ENCODE measurements around the gene DPH1. TPM values are rescaled to one million over a fixed set of nuclear protein-coding genes. Genes with fewer than 3 reads are reported as not detected.

DPH1 gene
- total RNA-seq, 1 donor from 2014 or later, result 35.1 TPM

DNA sequence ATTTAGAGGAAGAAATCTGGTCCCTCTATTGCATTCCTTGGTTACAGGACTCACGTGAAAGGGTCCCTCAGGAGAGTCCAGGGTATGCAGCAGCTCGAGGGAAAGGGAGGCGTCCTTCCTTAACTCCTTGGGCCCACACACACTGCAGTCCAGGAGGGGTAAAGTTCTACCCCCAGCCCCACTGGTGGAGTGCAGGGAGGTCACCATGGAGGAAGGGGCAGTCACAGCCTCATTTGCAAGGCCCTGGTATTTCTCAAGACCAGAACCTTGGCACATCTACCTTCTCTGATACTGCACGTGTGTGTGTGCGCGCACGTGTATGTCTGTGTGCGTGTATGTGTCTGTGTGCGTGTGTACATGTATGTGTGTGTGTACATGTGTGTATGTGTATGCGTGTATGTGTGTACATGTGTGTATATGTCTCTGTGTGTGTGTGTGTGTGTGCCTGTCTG, 36.0 kb downstream of the DPH1 start:
- Mint-ChIP-seq H3K9me3 (no peaks in the 10 kb centered on the region), H3K36me3 (ENCODE audit: low read depth) (peaks cover 7% of the 10 kb centered on the region), H3K4me3 (peak overlapping the region; percentile 24), H3K4me1 (peaks cover 46% of the 10 kb centered on the region), H3K27me3 (ENCODE audit: low read depth) (peaks cover 18% of the 10 kb centered on the region), H3K27ac (ENCODE audit: unreplicated experiment) (no peak overlapping the region)
- DNase-seq (ENCODE audit: low read depth, low spot score), result no peak
- TF ChIP-seq, protein P1, sequence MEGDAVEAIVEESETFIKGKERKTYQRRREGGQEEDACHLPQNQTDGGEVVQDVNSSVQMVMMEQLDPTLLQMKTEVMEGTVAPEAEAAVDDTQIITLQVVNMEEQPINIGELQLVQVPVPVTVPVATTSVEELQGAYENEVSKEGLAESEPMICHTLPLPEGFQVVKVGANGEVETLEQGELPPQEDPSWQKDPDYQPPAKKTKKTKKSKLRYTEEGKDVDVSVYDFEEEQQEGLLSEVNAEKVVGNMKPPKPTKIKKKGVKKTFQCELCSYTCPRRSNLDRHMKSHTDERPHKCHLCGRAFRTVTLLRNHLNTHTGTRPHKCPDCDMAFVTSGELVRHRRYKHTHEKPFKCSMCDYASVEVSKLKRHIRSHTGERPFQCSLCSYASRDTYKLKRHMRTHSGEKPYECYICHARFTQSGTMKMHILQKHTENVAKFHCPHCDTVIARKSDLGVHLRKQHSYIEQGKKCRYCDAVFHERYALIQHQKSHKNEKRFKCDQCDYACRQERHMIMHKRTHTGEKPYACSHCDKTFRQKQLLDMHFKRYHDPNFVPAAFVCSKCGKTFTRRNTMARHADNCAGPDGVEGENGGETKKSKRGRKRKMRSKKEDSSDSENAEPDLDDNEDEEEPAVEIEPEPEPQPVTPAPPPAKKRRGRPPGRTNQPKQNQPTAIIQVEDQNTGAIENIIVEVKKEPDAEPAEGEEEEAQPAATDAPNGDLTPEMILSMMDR (conservative IDR thresholded peaks at IDR 0.05), result no peak

DNA sequence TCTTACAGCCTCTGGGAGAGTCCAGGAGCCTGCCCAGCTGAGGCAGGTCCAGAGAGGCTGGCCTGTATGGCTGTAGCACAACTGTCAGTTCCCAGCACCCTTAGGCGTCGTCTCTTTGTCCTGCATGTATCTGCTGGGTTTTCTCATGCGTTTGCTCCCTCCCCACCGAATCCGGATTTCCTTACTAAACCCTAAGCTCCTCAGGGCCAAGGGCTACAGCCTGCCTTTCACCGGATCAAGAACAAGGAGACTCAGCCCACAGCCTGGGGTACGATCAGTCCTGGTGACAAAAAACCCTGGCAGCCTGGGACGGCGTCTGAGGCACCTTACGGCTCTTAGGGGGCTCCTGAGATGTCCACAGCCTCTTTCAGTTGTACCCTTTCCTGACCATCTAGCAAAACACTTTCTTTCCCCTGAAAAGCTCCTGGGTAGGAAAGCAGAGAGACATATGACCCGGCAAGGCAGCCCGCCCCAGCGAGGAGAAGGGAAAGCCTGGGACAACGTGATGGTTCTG, 37.2 kb downstream of the DPH1 start:
- Mint-ChIP-seq H3K27ac (ENCODE audit: unreplicated experiment) (peak overlapping the region; percentile 6), H3K27me3 (ENCODE audit: low read depth) (peaks cover 9% of the 10 kb centered on the region), H3K4me1 (peaks cover 43% of the 10 kb centered on the region), H3K9me3 (no peaks in the 10 kb centered on the region), H3K36me3 (ENCODE audit: low read depth) (peaks cover 4% of the 10 kb centered on the region), H3K4me3 (peak overlapping the region; percentile 51)
- TF ChIP-seq, protein P1 (conservative IDR thresholded peaks at IDR 0.05), result no peak
- no peak for DNase-seq (ENCODE audit: low read depth, low spot score)

DNA sequence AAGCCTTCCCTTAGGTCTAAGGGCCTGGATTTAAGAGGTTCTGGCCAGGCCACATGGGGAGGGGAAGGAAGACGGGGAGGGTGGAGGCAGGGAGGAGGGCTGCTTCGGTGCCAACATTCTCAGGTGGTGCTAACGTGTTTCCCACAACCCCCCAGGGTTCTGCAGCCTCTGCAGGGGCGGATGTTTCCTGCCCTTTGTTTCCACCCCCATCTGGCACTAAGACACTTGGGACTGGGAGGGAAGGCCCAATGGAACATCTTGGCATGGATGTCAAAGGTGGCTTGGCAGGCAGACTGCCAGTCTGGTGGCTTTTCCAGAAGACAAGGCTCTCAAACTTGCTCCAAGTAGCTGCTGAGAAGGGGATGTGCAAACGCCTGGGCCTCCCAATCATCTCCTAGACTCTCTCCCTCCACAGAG, 37.7 kb downstream of the DPH1 start:
- Mint-ChIP-seq H3K4me1 (peaks cover 38% of the 10 kb centered on the region), H3K9me3 (no peaks in the 10 kb centered on the region), H3K4me3 (no peak overlapping the region), H3K27ac (ENCODE audit: unreplicated experiment) (no peak overlapping the region), H3K36me3 (ENCODE audit: low read depth) (peaks cover 2% of the 10 kb centered on the region), H3K27me3 (ENCODE audit: low read depth) (peaks cover 4% of the 10 kb centered on the region)
- no peak for DNase-seq (ENCODE audit: low read depth, low spot score)
- TF ChIP-seq, protein P1 (conservative IDR thresholded peaks at IDR 0.05), result no peak

DNA sequence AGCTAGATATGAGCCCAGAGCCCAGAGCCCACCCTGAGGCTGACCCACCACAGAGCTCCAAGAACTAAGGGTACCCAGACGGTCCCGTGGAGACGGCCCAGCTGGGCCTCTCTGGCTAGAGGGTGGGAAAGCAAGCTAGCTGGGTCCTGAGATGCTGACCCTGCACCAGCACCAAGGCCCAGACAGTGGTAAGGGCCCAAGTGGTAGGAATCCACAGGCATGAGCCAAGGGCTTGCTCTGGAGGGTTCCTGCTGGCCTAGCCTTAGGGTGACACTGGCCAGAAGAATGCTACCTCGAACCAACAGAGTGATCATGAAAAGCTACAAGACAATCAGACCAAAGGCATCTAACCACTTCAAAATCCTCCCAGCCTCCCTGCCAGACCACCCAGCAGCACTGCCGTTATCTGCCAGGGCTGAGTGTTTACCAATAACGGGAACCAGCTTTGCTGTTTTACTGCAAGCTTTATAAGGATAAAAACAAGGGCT, 38.1 kb downstream of the DPH1 start:
- Mint-ChIP-seq H3K36me3 (ENCODE audit: low read depth) (peaks cover 2% of the 10 kb centered on the region), H3K27me3 (ENCODE audit: low read depth) (no peaks in the 10 kb centered on the region), H3K4me1 (peaks cover 35% of the 10 kb centered on the region), H3K9me3 (no peaks in the 10 kb centered on the region), H3K27ac (ENCODE audit: unreplicated experiment) (no peak overlapping the region), H3K4me3 (no peak overlapping the region)
- DNase-seq (ENCODE audit: low read depth, low spot score), result no peak
- TF ChIP-seq, protein P1 (conservative IDR thresholded peaks at IDR 0.05), result no peak

DNA sequence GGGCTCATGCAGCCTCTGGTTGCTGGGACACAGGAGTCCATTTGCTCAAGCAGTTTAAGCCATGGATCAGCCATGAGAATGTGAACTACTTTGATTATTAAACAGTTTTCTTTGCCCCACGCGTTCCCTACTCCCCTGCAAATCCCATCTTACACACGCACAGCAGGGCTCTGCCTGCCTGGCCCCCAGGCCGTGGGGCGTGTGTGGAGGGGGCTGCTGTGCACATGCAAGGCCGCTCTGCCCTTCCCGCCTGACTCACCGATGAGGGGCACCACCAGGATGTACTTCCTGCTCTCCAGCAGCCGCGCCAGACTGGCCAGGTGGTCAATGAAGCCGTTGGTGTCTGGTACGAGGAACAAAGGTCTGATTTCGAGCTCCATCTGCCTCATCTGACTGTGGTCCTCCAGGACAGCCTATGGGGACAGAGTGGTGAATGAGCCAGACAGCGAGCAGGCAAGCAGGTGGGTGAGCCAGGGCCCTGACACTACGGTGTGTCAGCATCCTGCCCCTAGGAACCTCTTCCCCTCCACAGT, 38.6 kb downstream of the DPH1 start:
- no peak overlapping the region for H3K27ac Mint-ChIP-seq (ENCODE audit: unreplicated experiment)
- no peak overlapping the region for H3K4me3 Mint-ChIP-seq

More for the DNA sequence above, 38.6 kb downstream of the DPH1 start:
- peaks cover 35% of the 10 kb centered on the region for H3K4me1 Mint-ChIP-seq
- no peak for DNase-seq (ENCODE audit: low read depth, low spot score)
- TF ChIP-seq, protein P1 (conservative IDR thresholded peaks at IDR 0.05), result no peak
- no peaks in the 10 kb centered on the region for H3K27me3 Mint-ChIP-seq (ENCODE audit: low read depth)
- H3K9me3 Mint-ChIP-seq, result no peaks in the 10 kb centered on the region
- H3K36me3 Mint-ChIP-seq (ENCODE audit: low read depth), result peaks cover 2% of the 10 kb centered on the region
